NCI-H1092 (cell line): Measurements from ENCODE around the gene CFAP100.

Experiments
- DNase-seq: peaks from one replicate; lab custom pipeline; 2025; lab: John Stamatoyannopoulos, UW

Gene CFAP100

GRCh38 chr3:126442856-126443242, 48.1 kb downstream of the CFAP100 start:
- DNase-seq: no peak

GRCh38 chr3:126445506-126445905, 50.8 kb downstream of the CFAP100 start:
- no peak for DNase-seq

DNA sequence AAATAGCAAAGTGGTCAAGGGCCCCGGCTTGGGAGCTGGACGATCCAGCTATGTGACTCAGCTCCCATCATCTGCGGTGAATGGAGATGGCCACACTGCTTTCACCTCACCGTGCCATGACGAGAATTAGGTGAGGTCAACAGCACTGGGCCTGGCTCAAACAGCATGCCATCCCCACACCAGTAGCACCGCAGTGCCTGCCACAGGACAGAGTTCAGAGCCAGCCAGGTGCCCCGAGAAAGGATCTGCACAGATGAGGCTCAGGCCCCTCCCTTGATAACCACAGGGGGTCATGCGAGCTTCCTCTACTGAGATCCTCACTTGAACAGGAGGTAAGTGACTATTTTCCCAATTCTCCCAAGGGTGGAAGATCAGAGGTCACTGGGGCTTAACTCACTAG, 51.6 kb downstream of the CFAP100 start:
- no peak for DNase-seq

DNA sequence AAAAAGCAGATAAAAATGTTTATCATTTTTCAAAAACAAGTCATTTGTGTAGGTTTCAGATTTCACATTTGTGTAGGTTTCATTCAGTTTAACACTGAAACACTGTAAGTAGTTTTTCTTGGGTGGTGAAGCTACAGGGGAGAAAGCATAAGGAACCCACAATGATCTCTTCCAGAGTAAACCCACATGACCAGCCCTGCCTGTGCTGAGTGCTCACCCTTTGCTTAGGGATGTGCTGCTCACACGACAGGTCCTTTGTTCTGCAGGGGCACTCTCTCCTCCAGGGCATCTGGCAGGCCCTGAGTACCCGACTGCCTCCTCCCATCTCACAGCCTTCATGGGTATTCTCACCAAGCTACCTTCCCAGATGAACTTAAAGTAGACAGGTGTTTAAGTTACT, 52.1 kb downstream of the CFAP100 start:
- DNase-seq: no peak

DNA sequence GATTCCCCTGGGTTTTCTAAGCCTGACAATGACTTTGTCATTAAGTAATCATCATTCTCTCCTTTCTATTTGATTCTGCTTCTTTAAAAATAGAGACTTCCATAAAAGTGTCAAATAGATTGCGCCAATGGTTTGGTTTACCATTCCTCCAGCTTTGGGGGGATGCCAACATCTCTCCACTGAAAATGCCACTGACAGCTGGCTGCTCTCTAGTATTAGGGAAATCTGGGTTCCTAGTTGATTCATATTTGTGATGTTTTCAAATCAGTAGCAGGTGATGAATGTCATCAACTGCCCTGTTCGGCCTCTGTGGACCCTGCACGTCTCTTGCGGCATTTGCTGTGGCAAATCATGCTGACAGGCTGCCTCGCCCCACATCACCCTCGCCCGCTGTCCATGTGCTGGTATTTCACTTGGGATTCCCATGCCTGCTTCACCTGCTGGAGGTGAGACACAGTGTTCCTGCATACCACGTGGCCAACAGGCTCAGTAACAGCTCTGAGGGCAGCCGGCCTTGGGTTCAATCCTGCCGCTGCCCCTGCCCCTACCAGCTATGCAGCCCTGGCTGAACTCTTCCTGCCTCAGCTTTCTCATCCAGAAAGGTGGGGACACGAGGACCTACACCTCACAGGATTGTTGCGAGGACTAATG, 52.9 kb downstream of the CFAP100 start:
- no peak for DNase-seq

DNA sequence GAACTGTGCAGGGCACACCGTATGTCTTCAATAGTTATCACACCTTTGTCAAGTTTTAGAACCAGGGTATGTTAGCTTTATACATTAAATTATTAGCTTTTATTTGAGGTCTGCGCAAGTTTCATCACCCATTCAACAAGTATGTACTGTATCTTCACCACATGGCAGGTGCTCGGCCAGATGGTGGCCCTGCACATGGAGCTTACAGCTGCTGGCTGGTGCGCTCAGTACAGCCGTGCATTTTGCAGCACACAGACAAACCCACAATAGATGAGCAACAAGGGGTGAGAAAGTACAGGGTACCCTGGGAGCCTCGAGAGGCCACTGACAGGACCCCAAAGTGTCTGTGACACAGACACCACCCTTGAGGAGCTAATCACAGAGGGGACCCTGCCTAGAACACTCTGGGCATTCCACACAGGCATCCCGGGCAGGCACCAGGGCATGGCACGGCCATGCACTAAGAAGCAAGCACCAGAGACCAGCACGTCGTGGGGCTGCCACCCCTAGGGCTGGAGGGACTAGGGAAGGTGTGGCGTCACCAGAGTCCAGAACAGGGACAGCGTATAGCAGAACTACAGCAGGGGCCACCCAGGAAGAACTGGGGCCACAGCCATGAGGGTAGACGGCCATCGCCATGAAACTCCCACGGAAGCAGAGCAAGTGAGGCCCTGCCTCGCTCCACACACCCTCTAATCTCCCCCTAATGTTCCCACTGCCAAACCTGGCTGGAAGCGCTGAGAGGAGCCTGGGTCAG, 53.6 kb downstream of the CFAP100 start:
- no peak for DNase-seq

GRCh38 chr3:126448893-126449180, 54.1 kb downstream of the CFAP100 start:
- no peak for DNase-seq

GRCh38 chr3:126449621-126450051, 54.9 kb downstream of the CFAP100 start:
- no peak for DNase-seq

DNA sequence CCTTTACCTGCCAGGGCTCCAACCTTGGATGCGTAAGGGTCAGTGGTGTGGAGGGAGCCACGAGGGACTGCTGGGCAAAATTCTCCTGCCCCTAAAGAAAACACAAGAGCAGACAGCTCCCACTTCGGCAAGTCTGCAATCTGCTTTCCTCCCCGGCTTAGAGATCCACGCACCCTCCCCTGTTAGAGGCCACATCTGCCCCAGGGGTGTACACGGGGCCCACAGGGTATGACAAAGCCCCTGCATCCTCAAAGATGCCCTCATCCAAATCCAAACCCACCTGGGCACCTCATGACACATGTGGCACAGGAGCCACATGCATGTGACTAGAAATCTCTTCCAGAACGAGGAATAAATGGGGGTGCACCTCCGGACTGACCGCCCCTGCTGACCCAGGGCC, 55.5 kb downstream of the CFAP100 start:
- no peak for DNase-seq

DNA sequence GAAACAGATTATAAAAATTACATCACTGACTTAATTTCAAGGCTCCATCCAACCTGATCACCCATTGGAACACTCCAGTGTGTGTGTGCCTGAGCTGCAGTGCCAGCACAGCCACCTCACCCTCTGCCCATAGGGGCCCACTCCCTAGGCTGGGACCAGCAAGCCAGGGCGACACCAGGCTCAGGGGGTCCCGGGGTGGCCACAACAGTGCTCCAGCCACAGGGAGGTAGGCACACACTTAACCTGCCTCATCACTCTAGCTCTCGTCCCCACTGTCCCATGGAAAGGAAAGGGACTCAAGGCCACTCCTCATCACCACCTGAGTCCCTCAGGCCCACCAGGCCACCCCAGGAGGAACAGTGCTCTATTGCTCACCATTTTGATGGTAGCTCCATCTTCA, 56.0 kb downstream of the CFAP100 start:
- no peak for DNase-seq

DNA sequence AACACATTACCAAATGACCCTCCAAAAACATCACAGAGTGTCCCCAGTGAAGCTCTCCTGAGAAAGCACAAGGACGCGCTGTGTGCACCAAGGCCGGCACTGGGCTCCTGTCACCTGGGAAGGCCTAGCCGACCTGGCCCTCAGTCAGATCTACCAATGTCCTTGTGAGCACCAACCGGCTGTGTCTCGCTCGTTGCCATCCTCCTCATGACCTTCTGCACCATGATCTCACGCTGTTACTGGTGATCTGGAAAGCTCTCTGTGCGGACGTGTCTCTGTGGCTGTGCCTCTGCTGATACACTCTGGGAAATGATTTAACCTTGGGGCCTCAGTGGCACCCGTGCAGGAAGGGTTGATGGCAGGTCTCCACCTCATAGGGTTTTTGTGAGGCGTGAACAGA, 56.8 kb downstream of the CFAP100 start:
- no peak for DNase-seq

DNA sequence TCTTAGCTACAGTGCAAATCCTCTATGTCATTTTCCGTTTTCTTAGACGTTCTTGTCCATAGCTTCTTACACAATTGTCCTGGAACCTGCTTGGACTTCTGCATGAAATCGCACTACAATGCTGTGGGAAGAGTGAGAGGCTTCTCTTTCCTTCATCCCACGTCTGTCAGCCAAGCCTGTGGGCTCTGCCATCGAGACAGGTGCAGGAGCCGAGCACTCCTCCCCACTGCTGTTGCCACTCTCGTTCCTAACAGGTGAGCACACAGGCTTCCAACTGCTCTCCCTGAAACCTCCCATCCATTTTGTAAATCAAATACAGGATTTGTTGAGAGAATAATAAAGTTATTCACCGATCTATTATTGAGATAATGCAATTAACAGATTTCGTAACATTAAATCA, 57.5 kb downstream of the CFAP100 start:
- no peak for DNase-seq

DNA sequence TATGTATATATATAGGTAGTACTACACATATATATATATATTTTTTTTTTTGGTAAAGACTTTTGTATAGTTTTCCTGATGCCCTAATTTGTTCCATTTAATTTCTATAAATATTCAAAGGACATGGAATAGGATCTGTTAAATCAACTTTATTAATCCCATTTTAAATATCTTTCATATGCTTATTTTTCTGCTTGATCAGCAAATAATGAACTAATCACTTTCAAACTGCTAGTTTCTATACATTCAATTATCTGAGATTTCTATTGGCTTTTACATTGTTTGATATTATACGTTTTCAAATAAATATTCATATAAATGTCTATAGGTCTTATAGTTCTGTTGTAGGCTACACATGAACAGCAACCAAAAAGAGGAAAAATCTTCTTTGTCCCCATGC, 59.3 kb downstream of the CFAP100 start:
- no peak for DNase-seq

DNA sequence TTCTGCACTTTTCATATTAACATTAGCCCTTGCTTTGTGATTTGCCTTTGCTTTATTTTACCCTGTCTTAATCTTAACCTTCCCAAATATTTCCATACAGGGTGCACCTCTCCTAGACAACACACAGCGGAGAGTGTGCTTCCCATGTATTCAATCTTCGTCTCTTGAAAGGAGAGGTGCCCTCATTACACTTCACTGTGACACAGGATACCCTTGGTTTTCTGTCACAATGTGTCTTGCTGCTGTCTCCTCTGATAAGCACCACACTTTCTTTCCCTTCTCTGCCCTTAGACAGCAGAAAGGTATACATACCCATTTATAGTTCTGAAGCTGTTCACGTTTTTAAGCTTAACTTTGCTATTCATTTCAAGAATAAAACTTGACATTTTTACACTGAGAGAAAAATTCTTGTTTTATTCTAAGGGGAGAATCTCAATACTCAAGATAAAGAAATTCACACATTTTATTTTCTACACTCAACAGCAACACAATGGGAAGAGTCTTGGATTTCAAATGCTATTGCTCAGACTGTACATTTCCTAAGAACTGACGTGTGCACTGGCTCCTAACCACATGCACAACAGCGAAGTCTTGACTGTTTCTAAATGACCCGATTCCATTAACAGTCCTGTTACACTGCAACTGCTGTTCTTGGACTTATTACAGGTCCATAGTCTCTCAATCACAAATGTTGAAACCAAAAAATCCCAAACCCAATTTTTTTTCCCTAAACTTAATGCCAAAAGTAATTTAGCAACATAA, 59.9 kb downstream of the CFAP100 start:
- DNase-seq: no peak

- no peak for DNase-seq
Observed at GRCh38 chr3:126456211-126456610, 61.5 kb downstream of the CFAP100 start.

DNA sequence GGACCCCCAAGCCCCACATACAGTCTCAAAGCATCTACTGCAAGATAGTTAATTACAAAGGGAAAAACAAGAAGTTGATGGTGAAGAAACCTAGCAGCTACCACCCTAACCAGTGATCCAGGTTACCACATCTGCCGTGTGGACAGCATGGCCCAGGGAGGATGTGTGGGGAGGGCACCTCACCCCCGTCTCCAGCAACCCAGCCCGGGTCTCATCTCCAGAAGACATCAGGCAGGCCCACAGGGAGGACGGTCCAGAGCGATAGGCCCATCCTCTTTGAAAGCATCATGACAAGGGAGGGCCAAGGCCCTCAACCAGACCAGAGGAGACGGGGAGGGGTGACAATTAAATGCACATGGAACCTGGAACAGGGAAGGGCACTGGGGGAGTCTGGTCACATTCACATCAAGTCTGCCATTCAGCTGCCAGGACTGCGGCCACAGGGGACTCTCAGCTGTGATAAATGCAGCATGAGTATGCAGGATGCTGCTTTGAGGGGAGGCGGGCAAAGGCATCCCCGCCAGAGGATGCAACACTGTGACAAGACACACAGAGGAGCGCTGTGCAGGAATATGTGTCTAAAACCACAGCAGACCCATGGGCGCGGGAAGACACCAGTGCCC, 62.2 kb downstream of the CFAP100 start:
- DNase-seq: no peak

- no peak for DNase-seq
Observed at GRCh38 chr3:126459111-126459762, 64.5 kb downstream of the CFAP100 start.

- DNase-seq: no peak
Observed at GRCh38 chr3:126459763-126460127, 65.0 kb downstream of the CFAP100 start.

DNA sequence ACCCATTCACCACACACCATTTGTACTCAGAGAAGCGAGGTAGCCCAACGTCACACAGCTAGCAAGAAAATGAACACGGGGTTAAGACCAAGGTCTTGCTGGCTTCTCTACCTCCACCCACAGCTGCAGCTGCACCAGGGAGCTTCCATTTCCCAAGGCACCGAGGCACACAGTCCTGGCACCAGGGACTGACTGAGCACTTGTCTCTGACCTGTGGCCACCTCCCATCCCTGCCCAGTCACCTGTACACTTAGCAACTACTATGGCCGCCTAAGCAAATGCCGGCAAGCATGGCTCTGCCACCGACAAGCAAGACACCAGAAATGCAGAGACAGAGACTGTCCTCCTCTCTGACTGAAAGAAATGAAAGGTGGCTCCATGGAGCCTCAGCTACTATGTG, 65.7 kb downstream of the CFAP100 start:
- no peak for DNase-seq

GRCh38 chr3:126461450-126462070, 66.9 kb downstream of the CFAP100 start:
- no peak for DNase-seq

DNA sequence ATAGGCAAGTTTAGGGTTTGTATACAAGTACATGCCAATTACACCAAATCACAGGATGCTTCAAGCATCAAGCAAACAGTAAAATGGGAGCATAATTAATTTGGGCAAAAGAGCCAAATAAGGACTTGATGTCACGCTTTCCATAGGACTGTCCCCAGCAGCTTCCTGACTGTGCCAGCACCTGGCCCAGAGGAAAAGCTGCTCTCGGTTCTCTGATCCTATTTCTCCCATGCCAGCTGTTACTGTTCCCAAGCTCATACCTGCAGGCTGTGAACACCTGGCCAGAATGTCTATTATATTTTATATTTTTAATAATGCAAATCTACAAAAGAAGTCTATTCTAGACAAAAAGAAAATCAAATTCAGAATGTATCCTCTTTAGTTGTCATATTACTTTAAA, 68.8 kb downstream of the CFAP100 start:
- DNase-seq: no peak

- no peak for DNase-seq
Observed at GRCh38 chr3:126464093-126464492, 69.4 kb downstream of the CFAP100 start.
